Islet precursor cell (in vitro differentiated cells): Measurements from ENCODE around the gene SLC25A47.

ENCODE experiments used
- DNase-seq: peaks from one replicate; pipeline ENCODE4 v3.0.0-alpha.2; 2018

Gene SLC25A47

DNA sequence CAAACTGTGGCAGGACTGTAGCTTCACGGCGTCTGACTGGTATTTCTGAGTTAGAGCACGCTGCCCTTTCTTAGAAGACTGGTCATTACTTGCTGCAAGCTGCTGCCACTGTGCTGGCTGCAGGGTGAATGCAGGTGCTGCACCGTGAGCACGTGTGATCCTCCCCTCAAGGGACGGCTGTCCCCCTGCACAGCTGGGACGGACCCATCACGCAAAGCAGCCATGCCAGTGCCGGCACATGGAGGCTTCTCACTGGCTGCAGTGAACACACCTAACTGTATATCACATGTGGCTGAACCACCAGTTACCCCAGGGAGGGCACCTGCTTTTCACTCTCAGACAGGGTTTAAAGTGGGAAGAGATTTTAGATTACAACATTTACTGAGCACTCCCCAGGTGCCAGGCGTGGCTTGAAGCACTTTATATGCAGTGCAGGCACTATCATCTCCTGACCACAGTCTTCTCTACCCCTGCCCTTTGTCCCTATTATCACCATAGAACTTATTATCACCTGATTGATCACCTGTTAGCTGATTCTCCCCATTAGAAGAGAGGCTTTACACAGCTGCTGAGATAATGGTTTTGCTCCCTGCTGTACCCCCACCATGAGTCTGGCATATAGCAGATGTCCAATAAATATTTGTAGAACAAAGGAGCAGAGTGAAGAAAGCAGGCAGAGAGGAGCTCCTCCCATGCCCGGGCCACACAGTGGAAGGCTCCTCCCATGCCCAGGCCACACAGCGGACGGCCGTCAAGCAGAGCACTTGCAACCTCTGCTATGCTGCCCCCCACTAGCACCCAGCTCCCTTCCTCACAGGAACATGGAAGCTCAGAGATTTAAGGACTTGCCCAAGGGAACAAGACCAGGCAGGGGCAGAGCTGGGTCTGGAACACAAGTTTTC, 25.9 kb downstream of the SLC25A47 start:
- DNase-seq = peak; percentile 36

DNA sequence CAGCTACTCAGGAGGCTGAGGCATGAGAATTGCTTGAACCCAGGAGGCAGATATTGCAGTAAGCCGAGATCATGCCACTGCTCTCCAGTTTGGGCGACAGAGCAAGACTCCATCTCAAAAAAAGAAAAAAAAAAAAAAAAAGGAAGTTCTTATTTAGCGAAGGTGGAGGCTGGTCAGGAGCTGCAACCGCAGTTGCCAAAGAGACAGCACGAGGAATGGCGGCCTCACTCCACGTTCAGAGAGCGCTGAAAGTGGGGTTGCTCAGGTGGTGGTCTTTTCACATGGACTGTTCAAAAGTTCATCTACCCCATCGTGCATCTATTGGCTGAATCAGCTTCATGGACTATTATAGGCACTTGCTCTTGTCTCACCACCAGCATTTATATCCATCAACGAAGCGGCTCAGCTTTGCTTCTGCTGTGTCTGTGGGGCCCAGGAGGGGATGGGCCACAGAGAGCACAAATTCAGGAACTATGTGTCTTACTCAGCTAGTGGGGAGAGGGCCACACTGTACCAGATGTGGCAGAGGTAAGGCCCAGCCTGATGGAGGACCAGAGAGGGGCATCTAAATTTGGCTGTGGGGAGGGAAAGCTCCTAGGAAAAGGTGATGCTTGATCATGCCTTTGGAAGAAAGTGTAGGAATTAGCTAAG, 27.3 kb downstream of the SLC25A47 start:
- DNase-seq = peak; percentile 7

GRCh38 chr14:100350986-100351385, 27.8 kb downstream of the SLC25A47 start:
- DNase-seq = peak; percentile 7

GRCh38 chr14:100358396-100358795, 35.3 kb downstream of the SLC25A47 start:
- DNase-seq = no peak

DNA sequence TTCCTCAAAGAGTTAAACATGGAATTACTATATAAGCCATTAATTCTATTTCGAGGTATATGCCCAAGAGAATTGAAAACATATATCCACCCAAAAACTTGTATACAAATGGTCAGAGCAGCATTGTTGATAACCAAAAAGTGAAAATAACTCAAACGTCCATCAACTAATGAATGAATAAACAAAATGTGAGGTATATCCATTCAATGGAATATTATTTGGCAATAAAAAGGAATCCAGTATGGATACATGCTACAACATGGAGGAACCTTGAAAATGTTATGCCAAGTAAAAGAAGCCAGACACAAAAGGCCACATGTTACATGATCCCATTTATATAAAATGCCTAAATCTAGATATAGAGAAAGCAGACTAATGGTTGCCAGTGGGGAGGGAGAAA, 36.0 kb downstream of the SLC25A47 start:
- no peak for DNase-seq

DNA sequence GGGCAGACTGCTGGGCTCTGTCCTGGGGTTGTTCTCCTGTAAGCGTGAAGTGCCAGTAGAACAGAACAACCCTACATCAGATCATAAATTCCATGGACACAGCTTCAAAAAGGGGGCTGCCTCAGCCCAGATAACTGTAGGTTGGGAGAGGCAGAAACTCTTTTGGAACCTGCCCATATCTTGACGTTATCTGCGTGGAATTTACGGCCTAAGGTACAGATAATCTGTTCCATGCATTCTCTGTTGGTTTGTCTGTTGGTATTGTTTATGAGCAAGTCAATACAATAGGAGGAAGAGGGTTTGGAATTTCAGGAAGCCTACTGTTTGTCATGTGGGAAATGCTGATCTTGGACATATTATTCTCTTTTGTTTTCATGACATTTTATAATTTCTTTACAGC, 36.7 kb downstream of the SLC25A47 start:
- no peak for DNase-seq

DNA sequence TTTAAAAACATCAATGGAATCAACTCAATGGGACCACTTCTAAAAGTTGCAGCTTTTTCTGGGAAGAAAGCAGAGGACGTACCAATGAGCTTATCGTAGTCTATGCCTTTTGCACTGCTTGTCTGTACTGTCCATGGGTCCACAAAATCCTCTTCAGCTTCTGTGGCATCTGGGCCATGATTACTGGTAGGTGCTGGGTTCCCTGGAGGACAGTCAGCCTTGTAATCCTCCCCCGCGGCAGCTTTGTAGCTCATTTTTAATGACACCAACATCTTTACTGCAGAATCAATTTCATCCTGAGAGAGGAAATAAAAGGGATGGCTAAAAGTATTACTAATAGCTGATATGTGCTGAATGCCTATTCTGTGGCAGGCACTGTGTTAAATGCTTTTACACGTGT, 38.5 kb downstream of the SLC25A47 start:
- no peak for DNase-seq

DNA sequence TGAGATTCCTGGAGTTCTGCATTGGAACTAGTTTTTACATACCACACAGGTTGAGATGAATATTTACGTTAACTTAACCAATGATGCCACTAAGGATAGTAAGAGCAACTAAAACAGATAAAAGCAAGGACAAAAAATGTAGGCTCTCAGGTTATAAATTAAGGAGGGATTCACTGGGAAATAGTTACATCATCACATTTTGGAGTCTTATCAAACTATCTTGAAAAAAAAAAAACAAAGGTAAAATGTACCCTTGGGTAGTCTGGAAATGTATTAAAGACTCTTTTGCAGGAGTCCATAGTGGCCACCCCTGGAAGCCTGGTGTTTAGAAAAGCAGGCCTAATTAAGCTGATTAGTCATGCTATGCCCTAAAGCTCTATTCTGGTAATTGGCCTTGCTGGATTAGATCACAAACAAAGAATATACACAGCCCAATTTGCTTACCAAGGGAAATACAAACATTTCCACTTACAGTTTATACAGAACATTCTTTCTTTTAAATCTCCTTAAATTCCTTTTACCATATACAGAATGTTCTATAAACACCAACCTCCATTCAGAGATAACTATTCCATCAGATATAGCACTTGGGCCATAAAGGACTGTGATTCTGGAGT, 39.3 kb downstream of the SLC25A47 start:
- no peak for DNase-seq

GRCh38 chr14:100363053-100363452, 39.9 kb downstream of the SLC25A47 start:
- DNase-seq = no peak

- DNase-seq = no peak
Measured at GRCh38 chr14:100364403-100364802, 41.3 kb downstream of the SLC25A47 start.

GRCh38 chr14:100365741-100366140, 42.6 kb downstream of the SLC25A47 start:
- DNase-seq = no peak

GRCh38 chr14:100369019-100369418, 45.9 kb downstream of the SLC25A47 start:
- no peak for DNase-seq

DNA sequence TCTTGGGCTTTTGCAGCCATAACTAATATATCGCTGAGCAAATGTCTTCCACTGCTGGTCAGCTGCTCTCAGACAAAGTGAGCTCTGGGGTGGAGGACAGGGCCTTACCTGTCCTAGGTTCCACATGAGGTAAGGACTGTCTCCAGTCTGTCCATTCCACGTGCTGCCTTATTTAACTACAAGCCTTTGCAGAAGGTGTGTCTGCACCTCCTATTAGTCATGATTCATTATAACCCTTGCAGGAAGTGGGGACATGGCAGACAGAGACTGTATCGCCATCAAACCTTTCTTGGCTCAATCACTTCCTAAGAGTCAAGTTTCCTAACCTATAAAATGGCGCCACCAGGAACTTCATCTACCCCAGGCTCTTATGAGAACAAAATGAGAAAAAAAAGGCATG, 46.9 kb downstream of the SLC25A47 start:
- no peak for DNase-seq

- peak; percentile 75 for DNase-seq
Measured at GRCh38 chr14:100371773-100372172, 48.6 kb downstream of the SLC25A47 start.

- DNase-seq = peak; percentile 79
Measured at GRCh38 chr14:100372357-100373048, 49.4 kb downstream of the SLC25A47 start.

GRCh38 chr14:100374270-100374669, 51.1 kb downstream of the SLC25A47 start:
- no peak for DNase-seq

- no peak for DNase-seq
Measured at GRCh38 chr14:100374876-100375265, 51.7 kb downstream of the SLC25A47 start.

DNA sequence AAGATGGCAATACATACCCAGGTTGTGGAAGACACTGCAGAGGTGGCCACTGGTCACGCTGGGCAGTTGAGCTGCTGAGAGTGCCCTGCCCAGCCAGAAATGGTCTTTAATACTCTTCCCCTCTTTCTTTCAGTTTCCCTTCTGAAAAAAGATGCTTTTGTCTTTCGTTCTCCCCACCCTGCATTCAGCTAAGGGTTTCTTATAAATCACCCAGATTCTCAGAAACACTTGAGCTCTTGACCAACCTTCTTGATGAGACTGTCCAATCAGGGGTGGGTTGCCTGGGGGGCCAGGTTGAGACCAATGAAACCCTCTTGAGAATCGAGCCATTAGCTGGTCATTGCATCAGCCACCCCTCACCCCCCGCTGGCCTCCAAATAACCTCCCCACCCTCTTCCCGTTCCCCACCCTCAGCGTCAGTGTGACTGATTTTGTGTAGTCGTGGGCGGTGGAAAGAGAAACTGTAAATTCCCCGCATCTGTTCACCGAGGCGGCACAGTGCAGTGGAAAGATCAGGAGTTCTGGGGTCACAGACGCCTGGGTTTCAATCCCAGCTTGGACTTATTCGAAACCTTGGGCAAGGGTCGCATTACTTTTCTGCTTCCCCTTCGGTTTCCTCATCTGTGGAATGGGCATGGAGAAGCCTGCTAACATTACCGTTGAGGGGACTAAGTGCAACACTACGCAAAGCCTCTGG, 52.3 kb downstream of the SLC25A47 start:
- DNase-seq = peak; percentile 90

DNA sequence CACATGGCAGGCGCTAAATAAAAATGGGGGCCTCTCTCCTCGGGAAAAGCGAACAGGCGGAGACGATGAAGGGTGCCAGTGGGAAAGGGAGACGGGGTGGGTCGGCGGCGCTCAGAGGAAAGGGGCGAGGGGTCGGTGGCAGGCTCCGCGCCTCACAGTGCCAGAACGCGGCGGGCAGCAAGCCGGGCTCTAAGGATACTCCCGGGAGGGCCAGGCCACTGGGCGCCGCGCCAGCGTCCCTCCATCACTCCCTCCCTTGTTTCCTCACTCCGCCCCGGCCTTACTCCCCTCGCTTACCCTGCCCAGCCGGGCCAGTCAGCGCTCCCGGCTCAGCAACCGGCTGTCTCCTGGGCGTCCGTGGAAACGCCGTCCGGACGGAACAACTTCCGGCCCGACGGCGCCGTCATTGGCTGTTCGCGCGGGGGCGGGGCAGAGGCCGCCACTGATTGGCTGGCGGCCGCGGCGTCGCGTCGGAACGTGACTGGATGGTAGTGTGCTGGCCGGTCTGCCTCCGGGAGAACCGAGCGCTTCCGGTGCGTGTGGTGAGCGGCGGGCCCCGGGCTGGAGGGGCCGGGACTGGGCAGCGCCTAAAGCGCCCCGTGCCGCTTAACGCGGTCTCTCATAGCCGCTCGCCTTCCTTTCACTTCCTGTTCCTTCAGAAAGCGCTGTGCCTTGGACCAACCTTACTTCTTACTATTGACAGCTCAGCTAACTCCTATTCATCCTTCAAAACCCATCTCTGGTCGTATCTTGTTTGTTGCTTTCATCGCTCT, 53.0 kb downstream of the SLC25A47 start, which contains the start of gene WDR25:
TSS of gene WDR25 (plus strand) at position 523 of the 773 bp plus-strand sequence.
- peak; percentile 98 for DNase-seq

- peak; percentile 79 for DNase-seq
Measured at GRCh38 chr14:100376751-100377171, 53.6 kb downstream of the SLC25A47 start.
